Upper lobe of right lung (tissue), 1 donor: ENCODE data around the gene SAMD9L. TPM values are rescaled to one million over a fixed set of nuclear protein-coding genes. Genes with fewer than 3 reads are reported as not detected.

Experiments used
- ATAC-seq: fragments of 200-7000 bp; cut with Tn5 transposase; one replicate; pipeline ENCODE4 v1.9.1; 2020; ENCODE audit warnings: mild to moderate bottlenecking, moderate library complexity
- DNase-seq: peaks from one replicate; pipeline ENCODE4 v3.0.0-alpha.2; 2020
- H3K27ac ChIP-seq: fragments of 200-600 bp; one replicate; pipeline ENCODE4 v1.8.0; 2022
- H3K27me3 ChIP-seq: fragments of 200-600 bp; one replicate; pipeline ENCODE4 v1.8.0; 2022; ENCODE audit warnings: mild to moderate bottlenecking
- H3K36me3 ChIP-seq: fragments of 200-600 bp; one replicate; pipeline ENCODE4 v1.8.0; 2022
- H3K4me1 ChIP-seq: fragments of 200-600 bp; one replicate; pipeline ENCODE4 v1.8.0; 2022
- H3K4me3 ChIP-seq: fragments of 200-600 bp; one replicate; pipeline ENCODE4 v1.8.0; 2022; ENCODE audit warnings: mild to moderate bottlenecking
- H3K9me3 ChIP-seq: fragments of 200-600 bp; one replicate; pipeline ENCODE4 v1.8.0; 2022
- intact Hi-C: fragments of 100-400 bp; cut with DNase I; formaldehyde crosslinking; loops from one replicate; pipeline ENCODE4 v1.11.0; 2022
- long read RNA-seq: library from polyadenylated mRNA; unstranded; transcript quantifications from one replicate; pipeline ENCODE4 v2.0.0, GENCODE V29; 2021
- total RNA-seq: library from RNA; stranded (reverse); fragmentation: NEBNext Ultra II Directional; extraction: Animal tissue kit (Norgen Biotek cat#: 25700); gene quantifications from one replicate; pipeline ENCODE4 v1.2.1, GENCODE V29; 2021
- TF ChIP-seq, protein P1 (sequence below): fragments of 200-600 bp; IDR thresholded peaks from one replicate; pipeline ENCODE4 v1.8.0; 2022; ENCODE audit warnings: antibody characterized with exemption
- donor health status: DM: no; HTN: yes; CAD: no; lungs with severe emphysema.

The SAMD9L gene
- total RNA-seq, result 46.5 TPM
- long read RNA-seq, full-length matches to known transcripts, result 11 of 24 reads
- long read RNA-seq, partial matches to known transcripts, result 1 of 24 reads
- long read RNA-seq, other reads (novel, unspliced or antisense), result 12 of 24 reads

DNA sequence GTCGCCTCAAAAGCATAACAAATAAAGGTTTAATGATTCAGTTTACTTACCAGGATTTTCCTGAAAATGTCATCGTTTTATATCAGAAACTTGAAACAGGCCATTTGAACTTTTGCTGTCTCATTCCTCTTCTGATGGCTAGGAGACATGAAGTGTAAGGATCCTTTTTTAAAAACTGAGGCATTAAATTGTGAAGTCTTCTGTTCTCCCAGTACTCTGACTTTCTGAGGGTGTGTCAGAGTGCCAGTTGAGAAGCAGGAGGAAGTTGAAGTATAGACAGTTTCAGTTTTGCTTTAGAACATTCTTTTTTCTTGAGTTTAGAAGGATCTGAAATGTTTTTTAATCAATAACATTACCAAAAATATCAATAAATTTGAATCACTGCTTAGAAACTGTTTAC is at the start of gene SAMD9L:
SAMD9L (minus strand) TSS at position 242 of the 400 bp plus-strand sequence. CDS start 12,414 bp downstream, outside the sequence.
- peaks cover 20% of the 10 kb centered on the region for H3K4me1 ChIP-seq
- peak; percentile 73 for ATAC-seq

DNA sequence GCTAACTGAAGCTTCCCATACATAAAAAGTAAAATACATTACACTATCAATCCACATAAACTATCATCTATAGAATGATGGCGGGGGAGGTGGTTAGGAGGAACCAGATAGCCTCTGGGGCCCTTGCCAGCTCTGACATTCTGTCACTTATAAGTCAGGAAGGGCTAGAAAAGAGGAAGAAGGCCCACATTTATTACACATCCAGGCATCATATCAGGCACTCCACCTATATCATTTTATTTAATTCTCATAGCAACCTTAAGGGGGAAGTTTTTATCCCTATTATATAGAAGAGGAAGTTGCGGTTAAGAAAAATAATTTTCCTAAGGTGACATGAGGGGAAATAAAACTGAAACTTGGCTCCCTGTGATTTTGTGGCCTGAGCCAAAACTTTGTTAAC is 48.2 kb upstream of the SAMD9L start:
- H3K27ac ChIP-seq, result no peak overlapping the region
- ATAC-seq, result peak; percentile 71
- TF ChIP-seq, protein P1, sequence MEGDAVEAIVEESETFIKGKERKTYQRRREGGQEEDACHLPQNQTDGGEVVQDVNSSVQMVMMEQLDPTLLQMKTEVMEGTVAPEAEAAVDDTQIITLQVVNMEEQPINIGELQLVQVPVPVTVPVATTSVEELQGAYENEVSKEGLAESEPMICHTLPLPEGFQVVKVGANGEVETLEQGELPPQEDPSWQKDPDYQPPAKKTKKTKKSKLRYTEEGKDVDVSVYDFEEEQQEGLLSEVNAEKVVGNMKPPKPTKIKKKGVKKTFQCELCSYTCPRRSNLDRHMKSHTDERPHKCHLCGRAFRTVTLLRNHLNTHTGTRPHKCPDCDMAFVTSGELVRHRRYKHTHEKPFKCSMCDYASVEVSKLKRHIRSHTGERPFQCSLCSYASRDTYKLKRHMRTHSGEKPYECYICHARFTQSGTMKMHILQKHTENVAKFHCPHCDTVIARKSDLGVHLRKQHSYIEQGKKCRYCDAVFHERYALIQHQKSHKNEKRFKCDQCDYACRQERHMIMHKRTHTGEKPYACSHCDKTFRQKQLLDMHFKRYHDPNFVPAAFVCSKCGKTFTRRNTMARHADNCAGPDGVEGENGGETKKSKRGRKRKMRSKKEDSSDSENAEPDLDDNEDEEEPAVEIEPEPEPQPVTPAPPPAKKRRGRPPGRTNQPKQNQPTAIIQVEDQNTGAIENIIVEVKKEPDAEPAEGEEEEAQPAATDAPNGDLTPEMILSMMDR, result no peak
- no peaks in the 10 kb centered on the region for H3K27me3 ChIP-seq
- no peaks in the 10 kb centered on the region for H3K4me1 ChIP-seq
- H3K9me3 ChIP-seq, result no peaks in the 10 kb centered on the region
- no peak for DNase-seq
- H3K36me3 ChIP-seq, result no peaks in the 10 kb centered on the region
- intact Hi-C loops, result no loop called here
- H3K4me3 ChIP-seq, result no peak overlapping the region

More for the DNA sequence above, at the start of gene SAMD9L:
- intact Hi-C loops, result no loop called here
- H3K4me3 ChIP-seq, result peak within 1 kb of the TSS; percentile 64
- H3K27ac ChIP-seq, result peak within 1 kb of the TSS; percentile 75
- DNase-seq, result no peak
- no peaks in the 10 kb centered on the region for H3K9me3 ChIP-seq
- TF ChIP-seq, protein P1, result no peak
- H3K27me3 ChIP-seq, result no peaks in the 10 kb centered on the region
- peaks cover 18% of the 10 kb centered on the region for H3K36me3 ChIP-seq

DNA sequence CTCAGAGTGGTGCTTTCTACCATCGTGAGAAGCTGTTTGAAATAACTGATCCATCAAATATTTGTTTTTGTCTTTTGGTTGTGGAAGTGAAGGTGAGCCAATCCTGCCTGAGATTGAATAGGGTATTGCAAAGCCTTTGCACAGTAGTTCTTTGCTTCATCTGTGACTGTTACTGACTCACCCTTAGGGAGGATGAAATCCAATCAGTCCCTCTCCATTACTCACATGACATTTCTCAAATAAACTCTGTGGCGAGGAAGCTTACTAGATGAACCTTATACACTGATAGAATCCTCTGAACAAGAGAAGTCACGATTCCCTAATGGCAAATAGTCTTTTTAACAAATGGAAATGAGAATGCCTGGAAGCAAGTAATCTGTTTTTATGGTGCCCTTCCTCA is 46.2 kb upstream of the SAMD9L start:
- TF ChIP-seq, protein P1, result no peak
- Histone ChIP-seq H3K36me3 (no peaks in the 10 kb centered on the region), H3K4me1 (no peaks in the 10 kb centered on the region), H3K9me3 (no peaks in the 10 kb centered on the region), H3K27ac (no peak overlapping the region), H3K4me3 (no peak overlapping the region), H3K27me3 (no peaks in the 10 kb centered on the region)
- no peak for ATAC-seq
- no peak for DNase-seq
- intact Hi-C loops, result no loop called here

DNA sequence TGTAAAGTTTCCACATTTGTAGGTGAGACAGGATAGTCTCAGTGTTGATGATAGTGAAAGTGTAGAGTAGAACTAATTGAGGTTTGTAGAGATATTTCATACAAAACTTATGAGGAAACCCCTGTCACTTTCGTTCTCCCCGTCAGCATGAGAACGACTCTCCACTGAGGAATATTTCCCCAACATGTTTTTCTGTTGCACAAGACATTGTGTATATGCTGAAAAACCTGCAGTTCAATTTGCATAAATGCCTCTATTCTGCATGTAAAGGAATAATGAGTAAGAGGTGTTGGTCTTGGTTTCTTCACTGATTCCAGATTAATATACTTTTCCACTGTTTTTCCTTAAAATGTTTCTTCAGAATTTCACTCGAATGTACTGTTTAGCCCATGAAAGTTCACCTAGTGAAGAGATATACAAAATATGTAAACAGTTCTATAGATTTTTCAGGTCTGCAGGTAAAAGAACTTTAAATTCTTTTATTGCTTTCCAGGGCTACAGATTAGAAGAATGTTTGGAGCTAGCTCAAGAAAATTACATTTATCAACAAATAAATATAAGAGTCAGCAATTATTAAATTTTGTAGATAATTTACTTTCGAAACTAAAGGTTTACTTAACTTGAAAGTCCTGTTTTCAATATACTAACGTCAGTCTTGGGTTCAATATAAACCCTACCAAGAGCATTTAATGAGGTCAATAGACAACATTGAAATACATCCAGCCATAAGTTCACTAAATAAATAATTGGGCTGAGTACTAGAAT is 40.9 kb upstream of the SAMD9L start:
- Histone ChIP-seq H3K9me3 (no peaks in the 10 kb centered on the region), H3K4me3 (no peak overlapping the region), H3K4me1 (no peaks in the 10 kb centered on the region), H3K27me3 (no peaks in the 10 kb centered on the region), H3K27ac (no peak overlapping the region), H3K36me3 (no peaks in the 10 kb centered on the region)
- TF ChIP-seq, protein P1, result no peak
- intact Hi-C loops, result no loop called here
- DNase-seq (no peak), ATAC-seq (no peak)

DNA sequence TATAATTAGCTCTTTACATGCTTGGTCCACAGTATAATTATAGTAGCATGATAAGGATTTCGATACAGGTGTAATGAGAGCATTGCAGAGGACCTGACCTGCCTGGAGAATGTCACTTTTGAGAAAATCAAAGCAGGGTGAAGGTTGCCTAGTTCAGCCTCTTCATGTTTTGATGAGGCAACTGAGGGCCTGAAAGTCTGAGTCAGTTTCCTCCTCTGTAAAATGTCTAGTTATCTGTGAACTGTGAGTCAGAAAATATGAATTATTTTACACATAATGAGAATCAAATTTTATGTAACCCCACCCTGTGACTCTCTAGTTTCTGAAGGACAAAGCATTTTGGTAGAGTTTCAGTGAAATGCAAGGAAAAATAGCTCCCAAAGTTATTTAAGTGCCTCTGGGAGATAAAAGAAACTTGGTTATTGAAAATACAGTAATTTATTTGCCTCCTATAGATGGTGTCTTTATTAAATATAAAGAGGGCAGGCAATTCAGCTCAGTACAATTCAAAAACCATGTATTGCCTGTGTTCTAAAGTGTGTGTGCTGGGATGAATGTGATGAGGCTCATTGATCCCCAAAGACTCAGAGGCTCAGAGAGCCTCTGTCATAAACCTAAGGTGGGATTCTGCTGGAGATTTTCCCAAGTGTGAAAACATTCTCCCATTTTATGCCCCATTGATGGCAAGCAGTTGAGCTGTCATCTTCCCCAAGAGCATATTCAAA is 37.3 kb upstream of the SAMD9L start:
- TF ChIP-seq, protein P1, result no peak
- no peak for ATAC-seq
- no peaks in the 10 kb centered on the region for H3K36me3 ChIP-seq
- H3K27me3 ChIP-seq, result no peaks in the 10 kb centered on the region
- intact Hi-C loops, result no loop called here
- no peak overlapping the region for H3K27ac ChIP-seq
- no peak for DNase-seq
- no peak overlapping the region for H3K4me3 ChIP-seq
- H3K9me3 ChIP-seq, result no peaks in the 10 kb centered on the region
- H3K4me1 ChIP-seq, result no peaks in the 10 kb centered on the region
